ENCODE results near the gene CDKN3.
"Not testable (repeated sequence)": the region's sequence is repeated elsewhere in the genome, so short reads cannot be mapped to it uniquely, and the experiment has no call there.

The CDKN3 gene

GRCh38 chr14:54362759-54363437, 33.9 kb upstream of the CDKN3 start:
- ATAC-seq (replicated peaks) (no peak), DNase-seq (no peak)
- Mint-ChIP-seq H3K36me3 (peaks cover 0 to 1% of the 10 kb centered on the region in 2 donors), H3K4me3 (no peak overlapping the region), H3K27me3 (peaks cover 8 to 22% of the 10 kb centered on the region in 2 donors), H3K9me3 (no peaks in the 10 kb centered on the region), H3K4me1 (peaks cover 2 to 5% of the 10 kb centered on the region in 2 donors), H3K27ac (no peak overlapping the region)

- no peaks in the 10 kb centered on the region for H3K36me3 Mint-ChIP-seq
- H3K9me3 Mint-ChIP-seq: no peaks in the 10 kb centered on the region
- H3K4me1 Mint-ChIP-seq: peaks cover 2 to 5% of the 10 kb centered on the region in 2 donors
- H3K4me3 Mint-ChIP-seq: no peak overlapping the region
- DNase-seq (no peak), ATAC-seq (replicated peaks) (no peak)
- no peak overlapping the region for H3K27ac Mint-ChIP-seq
- H3K27me3 Mint-ChIP-seq: peaks cover 2 to 21% of the 10 kb centered on the region in 2 donors
Observed at GRCh38 chr14:54364555-54365415, 32.0 kb upstream of the CDKN3 start.

- Mint-ChIP-seq H3K4me3 (no peak overlapping the region), H3K36me3 (no peaks in the 10 kb centered on the region), H3K27ac (no peak overlapping the region), H3K4me1 (peaks cover 2 to 5% of the 10 kb centered on the region in 2 donors), H3K9me3 (no peaks in the 10 kb centered on the region), H3K27me3 (peaks cover 0 to 11% of the 10 kb centered on the region in 2 donors)
- DNase-seq: no peak
- ATAC-seq (replicated peaks): peak; percentile 73
Observed at GRCh38 chr14:54366736-54367735, 29.8 kb upstream of the CDKN3 start.

GRCh38 chr14:54368291-54368690, 28.5 kb upstream of the CDKN3 start:
- Mint-ChIP-seq H3K4me1 (peaks cover 0 to 5% of the 10 kb centered on the region in 2 donors), H3K4me3 (no peak overlapping the region), H3K27ac (no peak overlapping the region), H3K36me3 (no peaks in the 10 kb centered on the region), H3K27me3 (peaks cover 0 to 7% of the 10 kb centered on the region in 2 donors), H3K9me3 (no peaks in the 10 kb centered on the region)
- no peak for ATAC-seq (replicated peaks)
- no peak for DNase-seq

- no peak for ATAC-seq (replicated peaks)
- Mint-ChIP-seq H3K36me3 (no peaks in the 10 kb centered on the region), H3K27me3 (peaks cover 0 to 7% of the 10 kb centered on the region in 2 donors), H3K27ac (no peak overlapping the region), H3K4me1 (no peaks in the 10 kb centered on the region), H3K9me3 (no peaks in the 10 kb centered on the region), H3K4me3 (no peak overlapping the region)
- DNase-seq: no peak
Observed at GRCh38 chr14:54369343-54369742, 27.5 kb upstream of the CDKN3 start.

GRCh38 chr14:54370323-54371198, 26.2 kb upstream of the CDKN3 start:
- no peaks in the 10 kb centered on the region for H3K36me3 Mint-ChIP-seq
- H3K4me3 Mint-ChIP-seq: no peak overlapping the region
- H3K4me1 Mint-ChIP-seq: no peaks in the 10 kb centered on the region
- DNase-seq (no peak), ATAC-seq (replicated peaks) (no peak)
- peaks cover 0 to 7% of the 10 kb centered on the region in 2 donors for H3K27me3 Mint-ChIP-seq
- no peak overlapping the region for H3K27ac Mint-ChIP-seq
- H3K9me3 Mint-ChIP-seq: no peaks in the 10 kb centered on the region

GRCh38 chr14:54374117-54374884, 22.5 kb upstream of the CDKN3 start:
- no peak for DNase-seq
- H3K27ac Mint-ChIP-seq: no peak overlapping the region
- H3K27me3 Mint-ChIP-seq: peaks cover 8 to 10% of the 10 kb centered on the region in 2 donors
- H3K9me3 Mint-ChIP-seq: no peaks in the 10 kb centered on the region
- peak in 1 of 2 donors; percentile 36 for ATAC-seq (replicated peaks)
- peaks cover 7 to 18% of the 10 kb centered on the region in 2 donors for H3K4me1 Mint-ChIP-seq
- H3K4me3 Mint-ChIP-seq: no peak overlapping the region
- no peaks in the 10 kb centered on the region for H3K36me3 Mint-ChIP-seq

- H3K27ac Mint-ChIP-seq: no peak overlapping the region
- H3K9me3 Mint-ChIP-seq: peaks cover 0 to 3% of the 10 kb centered on the region in 2 donors
- no peaks in the 10 kb centered on the region for H3K36me3 Mint-ChIP-seq
- no peak overlapping the region for H3K4me3 Mint-ChIP-seq
- ATAC-seq (replicated peaks) (no peak), DNase-seq (no peak)
- H3K27me3 Mint-ChIP-seq: peaks cover 8 to 14% of the 10 kb centered on the region in 2 donors
- peaks cover 10 to 20% of the 10 kb centered on the region in 2 donors for H3K4me1 Mint-ChIP-seq
Observed at GRCh38 chr14:54377501-54377900, 19.3 kb upstream of the CDKN3 start.

GRCh38 chr14:54378893-54379292, 17.9 kb upstream of the CDKN3 start:
- not testable (repeated sequence) for H3K27ac Mint-ChIP-seq; ATAC-seq (replicated peaks); H3K4me3 Mint-ChIP-seq; DNase-seq; H3K36me3 Mint-ChIP-seq; H3K9me3 Mint-ChIP-seq
- Mint-ChIP-seq H3K27me3 (peaks cover 8 to 14% of the 10 kb centered on the region in 2 donors), H3K4me1 (peaks cover 10 to 20% of the 10 kb centered on the region in 2 donors)

- peaks cover 8 to 14% of the 10 kb centered on the region in 2 donors for H3K27me3 Mint-ChIP-seq
- not testable (repeated sequence) for H3K4me3 Mint-ChIP-seq; H3K36me3 Mint-ChIP-seq; DNase-seq; H3K27ac Mint-ChIP-seq; ATAC-seq (replicated peaks); H3K9me3 Mint-ChIP-seq
- peaks cover 10 to 20% of the 10 kb centered on the region in 2 donors for H3K4me1 Mint-ChIP-seq
Observed at GRCh38 chr14:54380558-54380957, 16.2 kb upstream of the CDKN3 start.

- DNase-seq (no peak), ATAC-seq (replicated peaks) (no peak)
- Mint-ChIP-seq H3K4me3 (no peak overlapping the region), H3K4me1 (peaks cover 10 to 20% of the 10 kb centered on the region in 2 donors), H3K27ac (no peak overlapping the region), H3K9me3 (peaks cover 0 to 3% of the 10 kb centered on the region in 2 donors), H3K36me3 (no peaks in the 10 kb centered on the region), H3K27me3 (peaks cover 9 to 14% of the 10 kb centered on the region in 2 donors)
Observed at GRCh38 chr14:54381821-54382220, 15.0 kb upstream of the CDKN3 start.

- Mint-ChIP-seq H3K9me3 (peaks cover 0 to 3% of the 10 kb centered on the region in 2 donors), H3K27ac (no peak overlapping the region), H3K36me3 (no peaks in the 10 kb centered on the region), H3K27me3 (peaks cover 10 to 17% of the 10 kb centered on the region in 2 donors), H3K4me3 (no peak overlapping the region), H3K4me1 (peaks cover 6% of the 10 kb centered on the region in 2 donors)
- ATAC-seq (replicated peaks) (no peak), DNase-seq (no peak)
Observed at GRCh38 chr14:54383835-54384234, 13.0 kb upstream of the CDKN3 start.
